Bronchial epithelial cell (primary cell): ENCODE data around the gene KCP. TPM values are rescaled to one million over a fixed set of nuclear protein-coding genes. Genes with fewer than 3 reads are reported as not detected.

Experiments used
- DNase-seq: peaks from one replicate; pipeline ENCODE4 v3.0.0-alpha.2; 2010; ENCODE audit warnings: low read depth
- FAIRE-seq: peaks from 2 replicates; lab custom pipeline; 2011; peaks lifted over from hg19 to GRCh38; lab: Jason Lieb, UNC
- H3K27me3 ChIP-seq: 2 replicates; pipeline ENCODE4 v1.5.1; 2011; ENCODE audit warnings: low read length; ENCODE audit not compliant: control insufficient read depth, insufficient read depth
- H3K36me3 ChIP-seq: 2 replicates; pipeline ENCODE4 v1.5.1; 2011; ENCODE audit warnings: low read length; ENCODE audit not compliant: control insufficient read depth, insufficient read depth
- H3K4me3 ChIP-seq: 2 replicates; pipeline ENCODE4 v1.5.1; 2011; ENCODE audit warnings: mild to moderate bottlenecking, low read depth, low read length, control low read depth
- CTCF ChIP-seq: IDR thresholded peaks from 2 replicates; pipeline ENCODE4 v1.5.1; 2011; ENCODE audit warnings: mild to moderate bottlenecking, moderate library complexity, low read length, control low read depth, inconsistent platforms; ENCODE audit not compliant: insufficient read depth, severe bottlenecking
- total RNA-seq: library from RNA; depleted of rRNA; stranded (reverse); fragments of >200 nt; gene quantifications from 2 replicates; pipeline ENCODE4 v1.2.1, GENCODE V29; 2014

KCP gene
- total RNA-seq, 1 donor from 2014 or later: 0.53 TPM

- H3K4me3 ChIP-seq: no peak overlapping the region
- FAIRE-seq (no peak), DNase-seq (no peak)
- no peak for TF ChIP-seq CTCF
- H3K36me3 ChIP-seq: no peaks in the 10 kb centered on the region
- no peaks in the 10 kb centered on the region for H3K27me3 ChIP-seq
Observed at GRCh38 chr7:128842674-128843641, 67.6 kb downstream of the KCP start.

- no peaks in the 10 kb centered on the region for H3K36me3 ChIP-seq
- peak; percentile 15 for DNase-seq
- TF ChIP-seq CTCF: peak; percentile 94
- no peak overlapping the region for H3K4me3 ChIP-seq
- no peaks in the 10 kb centered on the region for H3K27me3 ChIP-seq
- FAIRE-seq: no peak
Observed at GRCh38 chr7:128841921-128842673, 68.4 kb downstream of the KCP start.

- no peaks in the 10 kb centered on the region for H3K27me3 ChIP-seq
- DNase-seq (no peak), FAIRE-seq (no peak)
- no peaks in the 10 kb centered on the region for H3K36me3 ChIP-seq
- no peak for TF ChIP-seq CTCF
- H3K4me3 ChIP-seq: no peak overlapping the region
Observed at GRCh38 chr7:128841171-128841690, 69.3 kb downstream of the KCP start.

GRCh38 chr7:128840326-128841170, 70.0 kb downstream of the KCP start:
- FAIRE-seq (no peak), DNase-seq (no peak)
- no peak overlapping the region for H3K4me3 ChIP-seq
- H3K36me3 ChIP-seq: no peaks in the 10 kb centered on the region
- no peak for TF ChIP-seq CTCF
- no peaks in the 10 kb centered on the region for H3K27me3 ChIP-seq

- Histone ChIP-seq H3K27me3 (no peaks in the 10 kb centered on the region), H3K36me3 (no peaks in the 10 kb centered on the region), H3K4me3 (no peak overlapping the region)
- FAIRE-seq (no peak), DNase-seq (no peak)
- no peak for TF ChIP-seq CTCF
Observed at GRCh38 chr7:128839751-128840177, 70.7 kb downstream of the KCP start.
